Neuronal stem cell (in vitro differentiated cells): Measurements from ENCODE around the gene ANK3.

ENCODE experiments used
- DNase-seq: peaks from one replicate; pipeline ENCODE4 v3.0.0-alpha.2; 2013; ENCODE audit warnings: low spot score
- H2AFZ ChIP-seq: one replicate; pipeline ENCODE4 v1.6.1; 2013; ENCODE audit warnings: mild to moderate bottlenecking, low read length, inconsistent platforms
- H2AK5ac ChIP-seq: 2 replicates; pipeline ENCODE4 v1.6.1; 2013; ENCODE audit warnings: low read depth, mild to moderate bottlenecking, inconsistent platforms, low read length, moderate library complexity, mixed read lengths
- H2BK120ac ChIP-seq: 2 replicates; pipeline ENCODE4 v1.6.1; 2013; ENCODE audit warnings: low read depth, mild to moderate bottlenecking, inconsistent platforms, low read length, moderate library complexity, mixed read lengths
- H2BK12ac ChIP-seq: one replicate; pipeline ENCODE4 v1.6.1; 2013; ENCODE audit warnings: low read length, inconsistent platforms
- H2BK15ac ChIP-seq: 2 replicates; pipeline ENCODE4 v1.6.1; 2013; ENCODE audit warnings: mild to moderate bottlenecking, low read length, inconsistent platforms, mixed read lengths
- H2BK5ac ChIP-seq: one replicate; pipeline ENCODE4 v1.6.1; 2013; ENCODE audit warnings: inconsistent platforms, mild to moderate bottlenecking, low read length, moderate library complexity
- H3K14ac ChIP-seq: one replicate; pipeline ENCODE4 v1.6.1; 2013; ENCODE audit warnings: low read length, inconsistent platforms
- H3K18ac ChIP-seq: 2 replicates; pipeline ENCODE4 v1.6.1; 2013; ENCODE audit warnings: low read length, inconsistent platforms
- H3K23ac ChIP-seq: 2 replicates; pipeline ENCODE4 v1.6.1; 2013; ENCODE audit warnings: low read depth, mild to moderate bottlenecking, mixed read lengths, low read length, inconsistent platforms; ENCODE audit not compliant: poor library complexity
- H3K27ac ChIP-seq: replicated peaks from 3 replicates; pipeline ENCODE4 v1.5.1; 2013; ENCODE audit warnings: low read length, inconsistent platforms
- H3K27me3 ChIP-seq, 3 experiments: 2 replicates each; pipeline ENCODE4 v1.6.1; 2013; ENCODE audit warnings: low read length in 3 of 3, mild to moderate bottlenecking in 2 of 3, inconsistent platforms in 1 of 3, low read depth in 1 of 3, mixed read lengths in 1 of 3, moderate library complexity in 1 of 3; ENCODE audit not compliant: control insufficient read depth in 3 of 3, insufficient read depth in 3 of 3
- H3K36me3 ChIP-seq, 2 donors: replicated peaks in 1 of 2; 2 replicates each; pipeline ENCODE4 v1.6.1; 2013; ENCODE audit warnings: low read length in 2 of 2; ENCODE audit not compliant: control insufficient read depth in 2 of 2, insufficient read depth in 2 of 2
- H3K4ac ChIP-seq: 2 replicates; pipeline ENCODE4 v1.6.1; 2013; ENCODE audit warnings: inconsistent platforms, mild to moderate bottlenecking, low read length, moderate library complexity
- H3K4me1 ChIP-seq, 2 donors: 1 replicate in 1 of 2; 2 replicates in 1 of 2; pipeline ENCODE4 v1.6.1; 2013; ENCODE audit warnings: low read length in 2 of 2, low read depth in 1 of 2; ENCODE audit not compliant: control insufficient read depth in 2 of 2, insufficient read depth in 1 of 2
- H3K4me2 ChIP-seq: one replicate; pipeline ENCODE4 v1.6.1; 2013; ENCODE audit warnings: mild to moderate bottlenecking, low read length, inconsistent platforms; ENCODE audit not compliant: insufficient read depth, poor library complexity, severe bottlenecking
- H3K4me3 ChIP-seq, 2 donors: 2 replicates each; pipeline ENCODE4 v1.5.1; 2013; ENCODE audit warnings: low read length in 2 of 2, mild to moderate bottlenecking in 2 of 2, inconsistent platforms in 1 of 2, moderate library complexity in 1 of 2
- H3K79me1 ChIP-seq: one replicate; pipeline ENCODE4 v1.6.1; 2013; ENCODE audit warnings: low read depth, mild to moderate bottlenecking, inconsistent platforms, low read length, moderate library complexity
- H3K9ac ChIP-seq: one replicate; pipeline ENCODE4 v1.6.1; 2013; ENCODE audit warnings: mild to moderate bottlenecking, low read depth, low read length, inconsistent platforms; ENCODE audit not compliant: poor library complexity
- H3K9me3 ChIP-seq, 2 donors: replicated peaks in 1 of 2; 2 replicates each; pipeline versions ENCODE3 to v1.6.1; 2013; ENCODE audit warnings: low read length in 2 of 2, mild to moderate bottlenecking in 2 of 2, inconsistent platforms in 1 of 2, low read depth in 1 of 2, mixed read lengths in 1 of 2, moderate library complexity in 1 of 2; ENCODE audit not compliant: control insufficient read depth in 2 of 2, insufficient read depth in 1 of 2
- H4K8ac ChIP-seq: one replicate; pipeline ENCODE4 v1.6.1; 2013; ENCODE audit warnings: low read depth, mild to moderate bottlenecking, inconsistent platforms, low read length, moderate library complexity
- H4K91ac ChIP-seq: one replicate; pipeline ENCODE4 v1.6.1; 2013; ENCODE audit warnings: low read length, low read depth, mild to moderate bottlenecking, inconsistent platforms; ENCODE audit not compliant: poor library complexity
- WGBS, 2 donors: extraction: QIAGEN DNeasy Blood & Tissue Kit; methylation state at CpG; one replicate each; pipeline ENCODE4 v1.1.7; 2013; ENCODE audit warnings: missing lambda C conversion rate in 2 of 2, mixed read lengths in 1 of 2; ENCODE audit not compliant: insufficient read length in 2 of 2, insufficient replicate concordance in 1 of 2; ENCODE audit errors: extremely low coverage in 2 of 2; 5-methylcytosine and 5-hydroxymethylcytosine counted together

ANK3 gene

GRCh38 chr10:60187691-60188090 lies 202.0 kb downstream of the ANK3 start:
- no peak overlapping the region for H2BK120ac ChIP-seq
- no peaks in the 10 kb centered on the region for H3K27me3 ChIP-seq
- H3K4me1 ChIP-seq = no peaks in the 10 kb centered on the region
- H3K4ac ChIP-seq = no peak overlapping the region
- H3K23ac ChIP-seq = no peak overlapping the region
- no peak overlapping the region for H4K8ac ChIP-seq
- no peaks in the 10 kb centered on the region for H3K36me3 ChIP-seq
- no peak overlapping the region for H3K27ac ChIP-seq
- H2BK12ac ChIP-seq = no peak overlapping the region
- no peak for DNase-seq
- no peak overlapping the region for H3K4me2 ChIP-seq
- no peak overlapping the region for H2BK5ac ChIP-seq
- H3K14ac ChIP-seq = no peak overlapping the region
- H2AK5ac ChIP-seq = no peak overlapping the region
- no peak overlapping the region for H3K18ac ChIP-seq
- no peak overlapping the region for H4K91ac ChIP-seq
- no peaks in the 10 kb centered on the region for H3K79me1 ChIP-seq
- no peak overlapping the region for H3K9ac ChIP-seq
- WGBS, 2 donors = no CpG with 5 or more reads among the region's 1 CpG
- no peak overlapping the region for H2BK15ac ChIP-seq
- peaks cover 0 to 3% of the 10 kb centered on the region in 2 donors for H3K9me3 ChIP-seq
- no peak overlapping the region for H2AFZ ChIP-seq
- H3K4me3 ChIP-seq = no peak overlapping the region

GRCh38 chr10:60186315-60187071 lies 203.2 kb downstream of the ANK3 start:
- Histone ChIP-seq H3K23ac (no peak overlapping the region), H3K79me1 (no peaks in the 10 kb centered on the region), H2BK15ac (no peak overlapping the region), H2BK12ac (no peak overlapping the region), H3K9me3 (peaks cover 0 to 3% of the 10 kb centered on the region in 2 donors), H2AK5ac (no peak overlapping the region), H3K36me3 (no peaks in the 10 kb centered on the region), H3K14ac (no peak overlapping the region), H4K8ac (no peak overlapping the region), H3K4me3 (no peak overlapping the region), H3K27me3 (no peaks in the 10 kb centered on the region), H2BK120ac (no peak overlapping the region), H3K4ac (no peak overlapping the region), H4K91ac (no peak overlapping the region), H3K4me2 (no peak overlapping the region), H3K18ac (no peak overlapping the region), H3K9ac (no peak overlapping the region), H2BK5ac (no peak overlapping the region), H3K4me1 (no peaks in the 10 kb centered on the region), H2AFZ (no peak overlapping the region), H3K27ac (no peak overlapping the region)
- no peak for DNase-seq
- no CpG with 5 or more reads among the region's 14 CpGs for WGBS, 2 donors

GRCh38 chr10:60185421-60185820 lies 204.3 kb downstream of the ANK3 start:
- H2BK12ac ChIP-seq = no peak overlapping the region
- no peak overlapping the region for H2BK5ac ChIP-seq
- H3K27ac ChIP-seq = no peak overlapping the region
- no peaks in the 10 kb centered on the region for H3K27me3 ChIP-seq
- no peaks in the 10 kb centered on the region for H3K4me1 ChIP-seq
- H2AK5ac ChIP-seq = no peak overlapping the region
- no peak overlapping the region for H3K4me3 ChIP-seq
- no peaks in the 10 kb centered on the region for H3K36me3 ChIP-seq
- H4K8ac ChIP-seq = no peak overlapping the region
- no peak overlapping the region for H3K9ac ChIP-seq
- H3K4me2 ChIP-seq = no peak overlapping the region
- H3K79me1 ChIP-seq = no peaks in the 10 kb centered on the region
- H4K91ac ChIP-seq = no peak overlapping the region
- no CpG with 5 or more reads among the region's 1 CpG for WGBS, 2 donors
- H3K4ac ChIP-seq = no peak overlapping the region
- no peak for DNase-seq
- H2BK15ac ChIP-seq = no peak overlapping the region
- no peaks in the 10 kb centered on the region for H3K9me3 ChIP-seq
- H3K18ac ChIP-seq = no peak overlapping the region
- H3K14ac ChIP-seq = no peak overlapping the region
- H2BK120ac ChIP-seq = no peak overlapping the region
- H2AFZ ChIP-seq = no peak overlapping the region
- H3K23ac ChIP-seq = no peak overlapping the region

GRCh38 chr10:60182691-60183090 lies 207.0 kb downstream of the ANK3 start:
- no peak for DNase-seq
- Histone ChIP-seq H3K23ac (no peak overlapping the region), H3K4ac (no peak overlapping the region), H4K8ac (no peak overlapping the region), H2AK5ac (no peak overlapping the region), H3K27ac (no peak overlapping the region), H3K4me3 (no peak overlapping the region), H2BK120ac (no peak overlapping the region), H2AFZ (no peak overlapping the region), H2BK12ac (no peak overlapping the region), H3K79me1 (no peaks in the 10 kb centered on the region), H2BK15ac (no peak overlapping the region), H3K9ac (no peak overlapping the region), H3K4me1 (no peaks in the 10 kb centered on the region), H4K91ac (no peak overlapping the region), H3K36me3 (no peaks in the 10 kb centered on the region), H3K27me3 (no peaks in the 10 kb centered on the region), H2BK5ac (no peak overlapping the region), H3K18ac (no peak overlapping the region), H3K9me3 (no peaks in the 10 kb centered on the region), H3K14ac (no peak overlapping the region), H3K4me2 (no peak overlapping the region)
- WGBS, 2 donors = no CpG with 5 or more reads among the region's 1 CpG
